Keratinocyte (primary cell): ENCODE measurements around the gene TECR.

ENCODE experiments used
- EZH2 ChIP-seq: IDR thresholded peaks from one replicate; pipeline ENCODE4 v1.6.1; 2012; ENCODE audit warnings: inconsistent platforms, mild to moderate bottlenecking, low read length, moderate library complexity
- TF ChIP-seq, protein P1 (sequence below), 3 experiments: IDR thresholded peaks in 1 of 3; conservative IDR thresholded peaks in 1 of 3; optimal IDR thresholded peaks in 1 of 3; 2 replicates in 2 of 3; 3 replicates in 1 of 3; pipeline versions ENCODE3 to v1.5.1; 2011; ENCODE audit warnings: low read length in 3 of 3, mild to moderate bottlenecking in 3 of 3, moderate library complexity in 2 of 3, control low read depth in 1 of 3, inconsistent platforms in 1 of 3; ENCODE audit not compliant: insufficient read depth in 2 of 3; ENCODE audit errors: extremely low read depth in 1 of 3

DNA sequence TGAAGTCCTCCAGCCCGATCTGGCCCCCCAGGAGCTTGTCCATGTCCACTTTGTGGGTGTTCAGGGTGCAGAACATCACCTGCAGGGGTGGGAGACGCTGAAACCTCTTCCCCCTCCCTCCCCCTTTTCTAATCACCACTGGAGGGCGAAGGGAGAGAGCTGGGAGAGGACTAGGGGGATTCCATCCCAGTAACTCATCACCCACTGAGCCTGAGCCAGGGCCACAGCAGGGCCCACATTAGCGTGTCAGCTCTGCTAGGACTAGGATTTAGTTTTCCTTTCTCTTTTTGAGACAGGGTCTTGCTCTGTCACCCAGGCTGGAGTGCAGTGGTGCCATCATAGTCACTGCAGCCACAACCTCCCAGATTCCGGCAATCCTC lies 48.7 kb upstream of the TECR start:
- TF ChIP-seq, protein P1, sequence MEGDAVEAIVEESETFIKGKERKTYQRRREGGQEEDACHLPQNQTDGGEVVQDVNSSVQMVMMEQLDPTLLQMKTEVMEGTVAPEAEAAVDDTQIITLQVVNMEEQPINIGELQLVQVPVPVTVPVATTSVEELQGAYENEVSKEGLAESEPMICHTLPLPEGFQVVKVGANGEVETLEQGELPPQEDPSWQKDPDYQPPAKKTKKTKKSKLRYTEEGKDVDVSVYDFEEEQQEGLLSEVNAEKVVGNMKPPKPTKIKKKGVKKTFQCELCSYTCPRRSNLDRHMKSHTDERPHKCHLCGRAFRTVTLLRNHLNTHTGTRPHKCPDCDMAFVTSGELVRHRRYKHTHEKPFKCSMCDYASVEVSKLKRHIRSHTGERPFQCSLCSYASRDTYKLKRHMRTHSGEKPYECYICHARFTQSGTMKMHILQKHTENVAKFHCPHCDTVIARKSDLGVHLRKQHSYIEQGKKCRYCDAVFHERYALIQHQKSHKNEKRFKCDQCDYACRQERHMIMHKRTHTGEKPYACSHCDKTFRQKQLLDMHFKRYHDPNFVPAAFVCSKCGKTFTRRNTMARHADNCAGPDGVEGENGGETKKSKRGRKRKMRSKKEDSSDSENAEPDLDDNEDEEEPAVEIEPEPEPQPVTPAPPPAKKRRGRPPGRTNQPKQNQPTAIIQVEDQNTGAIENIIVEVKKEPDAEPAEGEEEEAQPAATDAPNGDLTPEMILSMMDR (optimal IDR thresholded peaks at IDR 0.05 in 1 of 3, IDR thresholded peaks at IDR 0.05 in 1 of 3, conservative IDR thresholded peaks at IDR 0.05 in 1 of 3; ENCODE audit: extremely low read depth in 1 of 3, insufficient read depth in 2 of 3, low read length in 3 of 3), result no peak
- no peak for TF ChIP-seq EZH2
